Tibial nerve (tissue), 4 donors: ENCODE data around the gene C1QTNF9B.

Experiments
- EP300 ChIP-seq, 2 donors: sonication (generic); formaldehyde crosslinking; IDR thresholded peaks; one replicate each; pipeline ENCODE4 v1.6.1; 2017; ENCODE audit warnings: antibody characterized with exemption in 2 of 2, mild to moderate bottlenecking in 1 of 2
- POLR2A ChIP-seq, 2 donors: fragments of 450-650 bp; IDR thresholded peaks; one replicate each; pipeline ENCODE4 v1.6.1; 2017; ENCODE audit warnings: antibody characterized with exemption in 2 of 2, mild to moderate bottlenecking in 2 of 2, moderate library complexity in 2 of 2
- TF ChIP-seq, protein P1 (sequence below), 5 experiments: fragments of 200-600 bp in 3 of 5; fragments of 450-650 bp in 2 of 5; sonication (generic) in 3 of 5; IDR thresholded peaks; one replicate each; pipeline ENCODE4 v1.5.1; 2016 to 2019; ENCODE audit warnings: antibody characterized with exemption in 5 of 5, mild to moderate bottlenecking in 3 of 5, moderate library complexity in 2 of 5

- TF ChIP-seq, protein P1, sequence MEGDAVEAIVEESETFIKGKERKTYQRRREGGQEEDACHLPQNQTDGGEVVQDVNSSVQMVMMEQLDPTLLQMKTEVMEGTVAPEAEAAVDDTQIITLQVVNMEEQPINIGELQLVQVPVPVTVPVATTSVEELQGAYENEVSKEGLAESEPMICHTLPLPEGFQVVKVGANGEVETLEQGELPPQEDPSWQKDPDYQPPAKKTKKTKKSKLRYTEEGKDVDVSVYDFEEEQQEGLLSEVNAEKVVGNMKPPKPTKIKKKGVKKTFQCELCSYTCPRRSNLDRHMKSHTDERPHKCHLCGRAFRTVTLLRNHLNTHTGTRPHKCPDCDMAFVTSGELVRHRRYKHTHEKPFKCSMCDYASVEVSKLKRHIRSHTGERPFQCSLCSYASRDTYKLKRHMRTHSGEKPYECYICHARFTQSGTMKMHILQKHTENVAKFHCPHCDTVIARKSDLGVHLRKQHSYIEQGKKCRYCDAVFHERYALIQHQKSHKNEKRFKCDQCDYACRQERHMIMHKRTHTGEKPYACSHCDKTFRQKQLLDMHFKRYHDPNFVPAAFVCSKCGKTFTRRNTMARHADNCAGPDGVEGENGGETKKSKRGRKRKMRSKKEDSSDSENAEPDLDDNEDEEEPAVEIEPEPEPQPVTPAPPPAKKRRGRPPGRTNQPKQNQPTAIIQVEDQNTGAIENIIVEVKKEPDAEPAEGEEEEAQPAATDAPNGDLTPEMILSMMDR (IDR thresholded peaks at IDR 0.05) = no peak
- TF ChIP-seq POLR2A (IDR thresholded peaks at IDR 0.05) (no peak), EP300 (IDR thresholded peaks at IDR 0.05) (no peak)
Measured at GRCh38 chr13:23945612-23946011, 48.3 kb upstream of the C1QTNF9B start.
